Thoracic aorta (tissue), 2 donors: ENCODE results near the gene CFAP46. TPM values are rescaled to one million over a fixed set of nuclear protein-coding genes. Genes with fewer than 3 reads are reported as not detected.
"Not testable (repeated sequence)": the region's sequence is repeated elsewhere in the genome, so short reads cannot be mapped to it uniquely, and the experiment has no call there.

Experiments used
- ATAC-seq: fragments of 150-250 bp; one replicate; pipeline ENCODE4 v1.8.0; 2017; ENCODE audit warnings: low read depth; ENCODE audit not compliant: insufficient number of reproducible peaks, low FRiP score
- DNase-seq: peaks from one replicate; pipeline ENCODE4 v3.0.0-alpha.2; 2020; ENCODE audit warnings: low spot score
- H3K27ac ChIP-seq, 2 donors: fragments of 200-600 bp; sonication (generic); 1 replicate in 1 of 2; 2 replicates in 1 of 2; pipeline ENCODE4 v1.5.1; 2016; ENCODE audit warnings: mild to moderate bottlenecking in 2 of 2, moderate library complexity in 2 of 2
- H3K27me3 ChIP-seq: fragments of 200-600 bp; sonication (generic); replicated peaks from 2 replicates; pipeline ENCODE4 v1.6.0; 2016; ENCODE audit warnings: mild to moderate bottlenecking; ENCODE audit not compliant: insufficient read depth
- H3K36me3 ChIP-seq: fragments of 200-600 bp; sonication (generic); one replicate; pipeline ENCODE4 v1.5.1; 2016
- H3K4me1 ChIP-seq, 2 donors: fragments of 200-600 bp; sonication (generic); 1 replicate in 1 of 2; 2 replicates in 1 of 2; pipeline versions ENCODE4 v1.5.1 to v1.6.0; 2016; ENCODE audit warnings: low read depth in 2 of 2, mild to moderate bottlenecking in 1 of 2; ENCODE audit not compliant: control insufficient read depth in 1 of 2
- H3K4me3 ChIP-seq: fragments of 200-600 bp; sonication (generic); 2 replicates; pipeline ENCODE4 v1.5.1; 2016; ENCODE audit warnings: mild to moderate bottlenecking
- H3K9me3 ChIP-seq: fragments of 200-600 bp; sonication (generic); 2 replicates; pipeline ENCODE4 v1.5.1; 2016
- total RNA-seq, 2 donors: library from RNA; depleted of rRNA; stranded (reverse); fragments of >200 nt; gene quantifications; one replicate each; pipeline versions ENCODE4 v1.1.0 to v1.2.3, GENCODE V29; 2016
- TF ChIP-seq, protein P1 (sequence below): fragments of 200-600 bp; sonication (generic); IDR thresholded peaks from one replicate; pipeline ENCODE4 v1.5.1; 2019; ENCODE audit warnings: antibody characterized with exemption

Gene CFAP46
- total RNA-seq, 2 donors from 2014 or later = not detected

DNA sequence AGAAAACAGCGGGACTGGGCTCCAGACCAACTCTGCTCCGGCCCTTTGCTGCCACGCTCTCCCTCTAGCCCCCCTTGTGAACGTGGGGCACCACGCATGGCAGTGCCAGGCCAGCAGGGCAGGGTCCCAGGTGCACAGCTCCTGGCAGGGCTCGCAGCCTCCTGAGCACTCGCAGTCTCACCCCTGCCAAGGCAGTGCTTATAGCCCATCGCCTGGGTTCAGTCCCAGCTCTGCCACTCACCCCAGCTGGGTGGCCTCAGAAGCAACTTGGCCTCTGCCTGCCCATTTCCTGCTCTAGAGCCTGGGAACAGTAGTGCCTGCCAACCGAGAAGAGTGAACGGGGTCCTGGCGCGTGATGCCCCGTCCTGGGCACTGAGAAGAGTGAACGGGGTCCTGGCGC is 36.3 kb downstream of the CFAP46 start:
- H3K27ac ChIP-seq = no peak overlapping the region
- no peaks in the 10 kb centered on the region for H3K4me1 ChIP-seq
- no peaks in the 10 kb centered on the region for H3K27me3 ChIP-seq
- no peaks in the 10 kb centered on the region for H3K9me3 ChIP-seq
- TF ChIP-seq, protein P1, sequence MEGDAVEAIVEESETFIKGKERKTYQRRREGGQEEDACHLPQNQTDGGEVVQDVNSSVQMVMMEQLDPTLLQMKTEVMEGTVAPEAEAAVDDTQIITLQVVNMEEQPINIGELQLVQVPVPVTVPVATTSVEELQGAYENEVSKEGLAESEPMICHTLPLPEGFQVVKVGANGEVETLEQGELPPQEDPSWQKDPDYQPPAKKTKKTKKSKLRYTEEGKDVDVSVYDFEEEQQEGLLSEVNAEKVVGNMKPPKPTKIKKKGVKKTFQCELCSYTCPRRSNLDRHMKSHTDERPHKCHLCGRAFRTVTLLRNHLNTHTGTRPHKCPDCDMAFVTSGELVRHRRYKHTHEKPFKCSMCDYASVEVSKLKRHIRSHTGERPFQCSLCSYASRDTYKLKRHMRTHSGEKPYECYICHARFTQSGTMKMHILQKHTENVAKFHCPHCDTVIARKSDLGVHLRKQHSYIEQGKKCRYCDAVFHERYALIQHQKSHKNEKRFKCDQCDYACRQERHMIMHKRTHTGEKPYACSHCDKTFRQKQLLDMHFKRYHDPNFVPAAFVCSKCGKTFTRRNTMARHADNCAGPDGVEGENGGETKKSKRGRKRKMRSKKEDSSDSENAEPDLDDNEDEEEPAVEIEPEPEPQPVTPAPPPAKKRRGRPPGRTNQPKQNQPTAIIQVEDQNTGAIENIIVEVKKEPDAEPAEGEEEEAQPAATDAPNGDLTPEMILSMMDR = no peak
- H3K36me3 ChIP-seq = no peaks in the 10 kb centered on the region
- DNase-seq (no peak), ATAC-seq (no peak)
- no peak overlapping the region for H3K4me3 ChIP-seq

DNA sequence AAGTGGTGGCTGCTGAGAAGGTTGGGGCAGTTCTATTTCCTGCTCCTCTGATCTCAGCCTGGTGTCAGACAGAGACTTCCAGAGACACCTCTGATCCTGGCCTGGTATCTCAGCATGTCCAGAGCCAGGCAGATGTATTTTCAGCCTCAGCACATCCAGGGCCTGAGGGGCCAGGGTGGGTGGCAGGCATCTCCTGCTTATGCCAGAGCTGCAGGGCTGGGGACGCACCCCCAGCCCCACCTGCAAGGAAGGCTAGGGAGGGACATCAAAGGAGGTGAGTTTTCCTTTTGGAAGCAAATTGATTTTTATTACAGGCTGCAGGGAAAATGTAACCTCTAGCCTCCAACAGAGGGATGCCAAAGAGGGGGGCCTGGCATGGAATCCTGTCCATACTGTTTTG is 36.7 kb downstream of the CFAP46 start:
- TF ChIP-seq, protein P1 = no peak
- no peaks in the 10 kb centered on the region for H3K4me1 ChIP-seq
- H3K9me3 ChIP-seq = no peaks in the 10 kb centered on the region
- no peak for DNase-seq
- H3K27me3 ChIP-seq = no peaks in the 10 kb centered on the region
- ATAC-seq = no peak
- no peak overlapping the region for H3K4me3 ChIP-seq
- no peak overlapping the region for H3K27ac ChIP-seq
- no peaks in the 10 kb centered on the region for H3K36me3 ChIP-seq

DNA sequence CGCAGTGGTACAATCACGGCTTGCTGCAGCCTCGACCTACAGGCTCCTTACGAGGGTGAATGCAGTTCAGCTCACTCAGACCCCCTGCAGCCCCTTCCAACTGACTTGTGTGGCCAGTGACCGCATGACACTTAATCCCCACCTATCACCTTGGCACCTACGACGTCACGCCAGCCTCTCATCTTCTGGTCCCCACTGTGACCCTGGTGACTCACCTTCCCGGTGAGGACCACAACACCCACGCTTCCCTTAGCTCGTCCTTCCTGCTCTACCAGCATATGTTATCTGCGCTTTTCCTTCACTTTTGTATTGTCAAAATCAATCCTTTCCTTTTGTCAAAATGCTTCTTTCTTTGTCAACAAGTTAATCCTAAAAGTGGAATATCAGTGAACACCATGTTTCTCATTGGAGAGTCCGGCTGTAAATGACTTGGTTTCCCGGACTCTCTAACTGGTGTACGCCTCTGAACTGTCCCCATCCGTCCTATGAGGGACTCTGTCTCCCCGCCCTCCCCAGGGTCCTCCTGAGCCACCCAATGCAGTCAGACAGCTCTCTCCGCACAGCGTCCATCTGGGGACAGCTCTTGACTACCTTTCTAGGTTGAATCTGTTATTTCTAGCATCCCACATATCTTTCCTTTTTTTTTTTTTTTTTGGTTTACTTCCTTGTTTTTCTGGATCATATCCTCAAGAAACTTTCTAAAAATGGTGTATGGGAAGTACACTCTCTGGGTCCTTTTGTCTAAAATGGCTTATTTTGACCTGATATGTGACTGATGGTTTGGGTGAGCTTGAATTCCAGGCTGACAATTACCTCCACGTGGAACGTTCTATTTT is 37.3 kb downstream of the CFAP46 start:
- DNase-seq = no peak
- no peaks in the 10 kb centered on the region for H3K4me1 ChIP-seq
- no peaks in the 10 kb centered on the region for H3K36me3 ChIP-seq
- H3K4me3 ChIP-seq = no peak overlapping the region
- no peaks in the 10 kb centered on the region for H3K27me3 ChIP-seq
- no peaks in the 10 kb centered on the region for H3K9me3 ChIP-seq
- H3K27ac ChIP-seq = no peak overlapping the region
- TF ChIP-seq, protein P1 = no peak
- no peak for ATAC-seq

DNA sequence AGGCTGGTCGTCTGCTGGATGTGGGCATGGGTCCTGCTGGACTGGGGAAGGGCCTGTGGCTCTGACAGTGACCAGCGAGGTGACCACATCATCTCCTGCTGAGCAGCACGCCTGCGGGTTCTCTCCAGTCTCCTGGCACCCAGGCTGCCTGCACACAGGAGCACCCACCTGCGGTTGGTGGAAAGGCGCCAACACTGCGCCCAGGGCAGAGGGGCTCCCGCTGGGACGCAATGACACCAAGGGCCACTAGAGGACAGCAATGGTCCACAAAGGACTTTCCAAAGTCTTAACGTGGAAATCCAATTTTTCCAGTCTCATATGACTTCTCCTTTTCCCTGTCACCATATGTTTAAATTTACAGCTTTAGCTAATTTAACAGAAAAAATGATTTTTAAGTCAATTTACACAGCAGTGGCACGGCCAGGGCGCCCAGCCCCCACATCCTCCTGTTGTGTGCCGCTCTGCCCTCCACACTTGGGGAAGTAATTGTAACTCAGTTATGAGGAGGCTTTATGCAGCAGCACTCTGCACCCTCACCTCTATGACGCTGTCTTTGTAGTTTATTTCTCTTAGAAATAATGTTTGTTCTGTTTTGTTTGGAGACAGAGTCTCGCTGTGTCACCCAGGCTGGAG is 38.1 kb downstream of the CFAP46 start:
- no peaks in the 10 kb centered on the region for H3K9me3 ChIP-seq
- H3K4me3 ChIP-seq = no peak overlapping the region
- no peaks in the 10 kb centered on the region for H3K36me3 ChIP-seq
- TF ChIP-seq, protein P1 = no peak
- no peaks in the 10 kb centered on the region for H3K4me1 ChIP-seq
- no peak overlapping the region for H3K27ac ChIP-seq
- no peaks in the 10 kb centered on the region for H3K27me3 ChIP-seq
- DNase-seq (no peak), ATAC-seq (no peak)

DNA sequence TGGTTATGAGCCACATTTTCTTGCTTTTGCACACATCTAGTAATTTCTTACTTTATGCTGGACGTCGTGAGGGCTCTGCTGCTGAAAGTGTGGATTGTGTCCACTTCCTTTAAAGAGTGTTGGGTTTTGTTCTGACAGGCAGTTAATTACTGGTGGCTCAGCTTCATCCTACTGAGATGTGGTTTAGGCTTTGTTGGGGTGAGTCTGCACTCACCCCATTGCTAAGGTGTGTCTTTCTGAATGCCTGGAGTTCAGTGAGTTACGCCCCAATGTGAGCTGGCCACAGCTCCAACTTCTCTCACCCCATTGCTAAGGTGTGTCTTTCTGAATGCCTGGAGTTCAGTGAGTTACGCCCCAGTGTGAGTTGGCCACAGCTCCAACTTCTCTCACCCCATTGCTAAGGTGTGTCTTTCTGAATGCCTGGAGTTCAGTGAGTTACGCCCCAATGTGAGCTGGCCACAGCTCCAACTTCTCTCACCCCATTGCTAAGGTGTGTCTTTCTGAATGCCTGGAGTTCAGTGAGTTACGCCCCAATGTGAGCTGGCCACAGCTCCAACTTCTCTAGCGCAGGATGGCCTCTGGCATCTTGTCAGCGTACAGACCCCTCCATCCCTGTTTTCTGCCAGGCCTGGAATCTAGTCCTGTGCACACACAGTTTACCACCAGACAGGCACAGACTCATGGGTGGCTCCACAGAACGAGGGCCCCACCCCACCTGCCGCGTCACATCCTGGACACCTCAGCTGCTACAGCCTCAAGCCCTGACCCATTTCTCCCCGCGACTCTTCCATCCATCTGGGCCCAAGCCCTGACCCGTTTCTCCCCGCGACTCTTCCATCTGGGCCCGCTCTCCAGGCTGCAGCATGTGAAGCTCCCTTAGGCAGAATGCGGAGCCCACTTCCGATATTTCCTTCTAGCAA is 39.5 kb downstream of the CFAP46 start:
- ATAC-seq, H3K4me1 ChIP-seq, H3K4me3 ChIP-seq, H3K36me3 ChIP-seq, H3K27me3 ChIP-seq, DNase-seq, H3K9me3 ChIP-seq, H3K27ac ChIP-seq: not testable (repeated sequence)
